PC-9 (cell line): ENCODE results near the gene RIPPLY3.

Experiments
- EZH2 ChIP-seq: fragments of 200-600 bp; sonication (generic); IDR thresholded peaks from 2 replicates; pipeline ENCODE4 v1.8.0; 2017; ENCODE audit warnings: antibody characterized with exemption, low read depth
- TF ChIP-seq, protein P1 (sequence below): fragments of 200-600 bp; sonication (generic); conservative IDR thresholded peaks from 2 replicates; pipeline ENCODE4 v1.6.1; 2017; ENCODE audit warnings: mixed run types, antibody characterized with exemption, mild to moderate bottlenecking, moderate library complexity

DNA sequence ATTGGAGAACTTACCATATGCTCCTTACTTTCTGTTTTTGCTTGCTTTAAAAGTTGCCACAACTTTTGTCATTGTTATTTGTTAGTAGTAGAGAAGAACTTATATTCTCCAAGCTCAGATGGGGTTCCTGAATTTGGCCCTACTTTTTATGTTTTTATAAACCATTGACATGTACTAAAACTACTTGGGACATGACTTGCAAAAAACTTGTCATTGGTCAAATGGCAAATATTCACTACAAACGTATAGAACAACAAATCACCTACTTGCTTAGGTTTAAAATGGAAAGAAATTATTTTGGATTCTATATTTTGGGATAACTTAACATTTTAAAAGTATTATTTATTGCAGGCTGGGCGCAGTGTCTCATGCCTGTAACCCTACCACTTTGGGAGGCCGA is 33.7 kb downstream of the RIPPLY3 start:
- TF ChIP-seq, protein P1, sequence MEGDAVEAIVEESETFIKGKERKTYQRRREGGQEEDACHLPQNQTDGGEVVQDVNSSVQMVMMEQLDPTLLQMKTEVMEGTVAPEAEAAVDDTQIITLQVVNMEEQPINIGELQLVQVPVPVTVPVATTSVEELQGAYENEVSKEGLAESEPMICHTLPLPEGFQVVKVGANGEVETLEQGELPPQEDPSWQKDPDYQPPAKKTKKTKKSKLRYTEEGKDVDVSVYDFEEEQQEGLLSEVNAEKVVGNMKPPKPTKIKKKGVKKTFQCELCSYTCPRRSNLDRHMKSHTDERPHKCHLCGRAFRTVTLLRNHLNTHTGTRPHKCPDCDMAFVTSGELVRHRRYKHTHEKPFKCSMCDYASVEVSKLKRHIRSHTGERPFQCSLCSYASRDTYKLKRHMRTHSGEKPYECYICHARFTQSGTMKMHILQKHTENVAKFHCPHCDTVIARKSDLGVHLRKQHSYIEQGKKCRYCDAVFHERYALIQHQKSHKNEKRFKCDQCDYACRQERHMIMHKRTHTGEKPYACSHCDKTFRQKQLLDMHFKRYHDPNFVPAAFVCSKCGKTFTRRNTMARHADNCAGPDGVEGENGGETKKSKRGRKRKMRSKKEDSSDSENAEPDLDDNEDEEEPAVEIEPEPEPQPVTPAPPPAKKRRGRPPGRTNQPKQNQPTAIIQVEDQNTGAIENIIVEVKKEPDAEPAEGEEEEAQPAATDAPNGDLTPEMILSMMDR = no peak
- TF ChIP-seq EZH2 = no peak
